HG03521 (cell line): ENCODE results near the gene KRTAP10-6.
"Not testable (repeated sequence)": the region's sequence is repeated elsewhere in the genome, so short reads cannot be mapped to it uniquely, and the experiment has no call there.

ENCODE experiments used
- ATAC-seq: cut with Tn5 transposase; IDR thresholded peaks from one replicate; pipeline ENCODE4 v1.9.1; 2021; ENCODE audit warnings: mild to moderate bottlenecking, moderate library complexity; ENCODE audit not compliant: unreplicated experiment

The KRTAP10-6 gene

GRCh38 chr21:44579833-44580144 is 12.5 kb downstream of the KRTAP10-6 start:
- ATAC-seq = no peak

- no peak for ATAC-seq
Measured at GRCh38 chr21:44579056-44579832, 13.1 kb downstream of the KRTAP10-6 start.

- ATAC-seq = no peak
Measured at GRCh38 chr21:44578371-44579055, 13.8 kb downstream of the KRTAP10-6 start.

- no peak for ATAC-seq
Measured at GRCh38 chr21:44576025-44576420, 16.3 kb downstream of the KRTAP10-6 start.

- ATAC-seq = no peak
Measured at GRCh38 chr21:44575307-44576024, 16.8 kb downstream of the KRTAP10-6 start.

GRCh38 chr21:44574457-44575306 is 17.6 kb downstream of the KRTAP10-6 start:
- ATAC-seq = no peak

- ATAC-seq = not testable (repeated sequence)
Measured at GRCh38 chr21:44573630-44574456, 18.5 kb downstream of the KRTAP10-6 start, which contains the start of gene KRTAP10-4. Gene KRTAP10-4, plus strand, starts transcription at chr21:44573729. Its CDS starts 30 bp downstream, at chr21:44573759.

- no peak for ATAC-seq
Measured at GRCh38 chr21:44572959-44573583, 19.2 kb downstream of the KRTAP10-6 start.

- no peak for ATAC-seq
Measured at GRCh38 chr21:44571844-44572782, 20.2 kb downstream of the KRTAP10-6 start.

- no peak for ATAC-seq
Measured at GRCh38 chr21:44571296-44571695, 21.0 kb downstream of the KRTAP10-6 start.

- no peak for ATAC-seq
Measured at GRCh38 chr21:44569861-44570517, 22.3 kb downstream of the KRTAP10-6 start.

- ATAC-seq = no peak
Measured at GRCh38 chr21:44568667-44569556, 23.4 kb downstream of the KRTAP10-6 start.

- ATAC-seq = no peak
Measured at GRCh38 chr21:44568261-44568660, 24.0 kb downstream of the KRTAP10-6 start.

- no peak for ATAC-seq
Measured at GRCh38 chr21:44567481-44568171, 24.7 kb downstream of the KRTAP10-6 start.

- ATAC-seq = no peak
Measured at GRCh38 chr21:44566403-44566802, 25.9 kb downstream of the KRTAP10-6 start.

GRCh38 chr21:44564886-44565598 is 27.3 kb downstream of the KRTAP10-6 start:
- no peak for ATAC-seq
